Activated CD4-positive, alpha-beta T cell treated with anti-CD3 and anti-CD28 coated beads for 4 hours (primary cell): ENCODE measurements around the gene KRTAP5-4.
"Not testable (repeated sequence)": the region's sequence is repeated elsewhere in the genome, so short reads cannot be mapped to it uniquely, and the experiment has no call there.

Source experiments
- DNase-seq, 2 donors: peaks; one replicate each; pipeline ENCODE4 v3.0.0-alpha.2; 2020

The KRTAP5-4 gene

GRCh38 chr11:1652771-1653540 lies 31.0 kb upstream of the KRTAP5-4 start:
- DNase-seq = peak; percentile 64 to 80

- no peak for DNase-seq
Observed at GRCh38 chr11:1652442-1652770, 30.5 kb upstream of the KRTAP5-4 start.

- no peak for DNase-seq
Observed at GRCh38 chr11:1652026-1652425, 30.1 kb upstream of the KRTAP5-4 start.

GRCh38 chr11:1651411-1651980 lies 29.6 kb upstream of the KRTAP5-4 start:
- no peak for DNase-seq

- DNase-seq = no peak
Observed at GRCh38 chr11:1650918-1651262, 29.0 kb upstream of the KRTAP5-4 start.

GRCh38 chr11:1650034-1650917 lies 28.3 kb upstream of the KRTAP5-4 start:
- DNase-seq = no peak

GRCh38 chr11:1648653-1649420 lies 26.9 kb upstream of the KRTAP5-4 start:
- DNase-seq = no peak

- DNase-seq = no peak
Observed at GRCh38 chr11:1647901-1648652, 26.1 kb upstream of the KRTAP5-4 start.

- DNase-seq = not testable (repeated sequence)
Observed at GRCh38 chr11:1646540-1646939, 24.6 kb upstream of the KRTAP5-4 start.

GRCh38 chr11:1645357-1645821 lies 23.5 kb upstream of the KRTAP5-4 start:
- no peak for DNase-seq

- DNase-seq = no peak
Observed at GRCh38 chr11:1644601-1645356, 22.8 kb upstream of the KRTAP5-4 start.

GRCh38 chr11:1643146-1643690 lies 21.3 kb upstream of the KRTAP5-4 start:
- no peak for DNase-seq

GRCh38 chr11:1642288-1643145 lies 20.6 kb upstream of the KRTAP5-4 start:
- DNase-seq = no peak

GRCh38 chr11:1641096-1641495 lies 19.2 kb upstream of the KRTAP5-4 start:
- no peak for DNase-seq

GRCh38 chr11:1640076-1640946 lies 18.4 kb upstream of the KRTAP5-4 start:
- peak; percentile 11 to 17 for DNase-seq

- no peak for DNase-seq
Observed at GRCh38 chr11:1639666-1640065, 17.7 kb upstream of the KRTAP5-4 start.

GRCh38 chr11:1639102-1639620 lies 17.2 kb upstream of the KRTAP5-4 start:
- DNase-seq = no peak

GRCh38 chr11:1638344-1638743 lies 16.4 kb upstream of the KRTAP5-4 start:
- no peak for DNase-seq

GRCh38 chr11:1637628-1638027 lies 15.7 kb upstream of the KRTAP5-4 start:
- DNase-seq = no peak
